T47D (cell line): ENCODE measurements around the gene RPL6.

Source experiments
- DNase-seq, 2 experiments: peaks; one replicate each; pipeline versions ENCODE4 v3.0.0 to v3.0.0-alpha.2; 2011 to 2012; ENCODE audit warnings: low read depth in 1 of 2, low spot score in 1 of 2
- JUND ChIP-seq: IDR thresholded peaks from 2 replicates; pipeline ENCODE4 v1.6.1; 2012; ENCODE audit warnings: low read depth
- in situ Hi-C: cut with HindIII; loops from 2 replicates; pipeline ENCODE4 v1.10.0; 2016; ENCODE audit warnings: low sequenced_read_pairs, low pct_unique_long_range_greater_than_20kb

RPL6 gene

DNA sequence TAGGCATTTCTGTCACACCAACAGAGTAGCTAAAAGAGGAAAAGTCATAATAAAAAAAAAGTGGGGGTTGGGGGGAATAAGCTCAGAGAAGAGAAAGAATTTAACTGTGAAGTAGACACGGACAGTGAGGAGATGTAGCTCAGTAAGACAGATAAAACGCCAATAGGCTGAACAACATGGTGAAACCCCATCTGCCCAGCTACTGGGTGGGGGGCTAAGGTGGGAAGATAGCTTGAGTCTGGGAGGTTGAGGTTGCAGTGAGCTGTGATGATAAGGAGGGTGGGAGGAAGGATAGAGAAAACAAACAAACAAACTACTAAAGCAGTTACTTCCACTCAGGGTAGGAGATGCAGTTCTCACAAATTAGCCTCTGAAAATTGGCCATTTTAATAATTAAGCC, 52.2 kb downstream of the RPL6 start:
- no peak for DNase-seq
- in situ Hi-C loops = no loop called here
- no peak for TF ChIP-seq JUND
